ENCODE measurements around the gene SLC22A17. TPM values are rescaled to one million over a fixed set of nuclear protein-coding genes. Genes with fewer than 3 reads are reported as not detected.
A peak's percentile ranks its signal among the peaks of the same experiment; 100 is the strongest.

The SLC22A17 gene
- total and polyA plus RNA-seq, 2 of the 13 experiments (the other 11 are each of a cell fraction or from before 2014, with no cell fraction given): 0.95 to 1.1 TPM

DNA sequence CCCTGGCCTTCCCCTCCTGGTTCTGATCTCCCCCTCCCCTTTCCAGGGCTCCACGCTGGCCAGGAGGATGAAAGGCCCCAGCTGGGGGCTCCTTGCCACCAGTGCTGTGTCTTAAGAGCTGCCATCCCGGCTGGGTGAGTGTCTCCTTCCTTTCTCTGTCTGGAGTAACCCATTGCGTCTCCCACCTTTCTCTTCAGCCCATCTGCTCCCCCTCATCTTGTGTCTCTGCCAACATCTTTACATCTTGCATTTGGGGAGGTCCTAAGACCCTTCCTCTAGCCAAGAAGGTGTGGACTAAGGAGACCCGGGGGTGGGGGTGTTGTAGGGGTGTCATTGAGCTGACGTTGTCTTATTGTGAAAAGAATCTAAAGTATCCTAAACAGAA, 45.5 kb downstream of the SLC22A17 start (continued):
- TF ChIP-seq, protein P1, sequence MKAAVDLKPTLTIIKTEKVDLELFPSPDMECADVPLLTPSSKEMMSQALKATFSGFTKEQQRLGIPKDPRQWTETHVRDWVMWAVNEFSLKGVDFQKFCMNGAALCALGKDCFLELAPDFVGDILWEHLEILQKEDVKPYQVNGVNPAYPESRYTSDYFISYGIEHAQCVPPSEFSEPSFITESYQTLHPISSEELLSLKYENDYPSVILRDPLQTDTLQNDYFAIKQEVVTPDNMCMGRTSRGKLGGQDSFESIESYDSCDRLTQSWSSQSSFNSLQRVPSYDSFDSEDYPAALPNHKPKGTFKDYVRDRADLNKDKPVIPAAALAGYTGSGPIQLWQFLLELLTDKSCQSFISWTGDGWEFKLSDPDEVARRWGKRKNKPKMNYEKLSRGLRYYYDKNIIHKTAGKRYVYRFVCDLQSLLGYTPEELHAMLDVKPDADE (CRISPR knock-in tag; IDR thresholded peaks at IDR 0.05): 0 out of 2 replicates have a peak, but pooled peaks have one; percentile 13
- no peak for TF ChIP-seq RAD51 (IDR thresholded peaks at IDR 0.05; ENCODE audit: borderline replicate concordance)
- TF ChIP-seq AGO2 (optimal IDR thresholded peaks at IDR 0.05; ENCODE audit: low read depth, low read length): peak; percentile 59
- 0 out of 2 replicates have a peak, but pooled peaks have one; percentile 6 for TF ChIP-seq SIX1 (CRISPR knock-in tag; IDR thresholded peaks at IDR 0.05; ENCODE audit: borderline replicate concordance)
- no peak for TF ChIP-seq HNRNPK (IDR thresholded peaks at IDR 0.05; ENCODE audit: low read depth, low read length, poor library complexity, severe bottlenecking)
- no peak for TF ChIP-seq DNMT3B (CRISPR knock-in tag; conservative IDR thresholded peaks at IDR 0.05)
- no peak; the same call in 1 of the 2 replicates for TF ChIP-seq ZNF619 (CRISPR knock-in tag; IDR thresholded peaks at IDR 0.05)
- no peak for TF ChIP-seq ZMYM3 (CRISPR knock-in tag; IDR thresholded peaks at IDR 0.05)
- 0 out of 2 replicates have a peak, but pooled peaks have one; percentile 35 for TF ChIP-seq ZBTB3 (CRISPR knock-in tag; IDR thresholded peaks at IDR 0.05; ENCODE audit: borderline replicate concordance, low read depth)
- TF ChIP-seq MTF1 (CRISPR knock-in tag; IDR thresholded peaks at IDR 0.05): no peak
- 0 out of 2 replicates have a peak, but pooled peaks have one; percentile 90 for TF ChIP-seq MATR3 (CRISPR knock-in tag; IDR thresholded peaks at IDR 0.05)
- TF ChIP-seq ISL2 (CRISPR knock-in tag; IDR thresholded peaks at IDR 0.05): no peak
- TF ChIP-seq TOE1 (CRISPR knock-in tag; IDR thresholded peaks at IDR 0.05): no peak
- no peak for TF ChIP-seq ZNF451 (CRISPR knock-in tag; IDR thresholded peaks at IDR 0.05)
- TF ChIP-seq ZMYM4 (CRISPR knock-in tag; IDR thresholded peaks at IDR 0.05): no peak
- TF ChIP-seq, protein P2, sequence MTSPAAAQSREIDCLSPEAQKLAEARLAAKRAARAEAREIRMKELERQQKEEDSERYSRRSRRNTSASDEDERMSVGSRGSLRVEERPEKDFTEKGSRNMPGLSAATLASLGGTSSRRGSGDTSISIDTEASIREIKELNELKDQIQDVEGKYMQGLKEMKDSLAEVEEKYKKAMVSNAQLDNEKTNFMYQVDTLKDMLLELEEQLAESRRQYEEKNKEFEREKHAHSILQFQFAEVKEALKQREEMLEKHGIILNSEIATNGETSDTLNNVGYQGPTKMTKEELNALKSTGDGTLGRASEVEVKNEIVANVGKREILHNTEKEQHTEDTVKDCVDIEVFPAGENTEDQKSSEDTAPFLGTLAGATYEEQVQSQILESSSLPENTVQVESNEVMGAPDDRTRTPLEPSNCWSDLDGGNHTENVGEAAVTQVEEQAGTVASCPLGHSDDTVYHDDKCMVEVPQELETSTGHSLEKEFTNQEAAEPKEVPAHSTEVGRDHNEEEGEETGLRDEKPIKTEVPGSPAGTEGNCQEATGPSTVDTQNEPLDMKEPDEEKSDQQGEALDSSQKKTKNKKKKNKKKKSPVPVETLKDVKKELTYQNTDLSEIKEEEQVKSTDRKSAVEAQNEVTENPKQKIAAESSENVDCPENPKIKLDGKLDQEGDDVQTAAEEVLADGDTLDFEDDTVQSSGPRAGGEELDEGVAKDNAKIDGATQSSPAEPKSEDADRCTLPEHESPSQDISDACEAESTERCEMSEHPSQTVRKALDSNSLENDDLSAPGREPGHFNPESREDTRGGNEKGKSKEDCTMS (CRISPR knock-in tag; conservative IDR thresholded peaks at IDR 0.05): no peak
- TF ChIP-seq, protein P3, sequence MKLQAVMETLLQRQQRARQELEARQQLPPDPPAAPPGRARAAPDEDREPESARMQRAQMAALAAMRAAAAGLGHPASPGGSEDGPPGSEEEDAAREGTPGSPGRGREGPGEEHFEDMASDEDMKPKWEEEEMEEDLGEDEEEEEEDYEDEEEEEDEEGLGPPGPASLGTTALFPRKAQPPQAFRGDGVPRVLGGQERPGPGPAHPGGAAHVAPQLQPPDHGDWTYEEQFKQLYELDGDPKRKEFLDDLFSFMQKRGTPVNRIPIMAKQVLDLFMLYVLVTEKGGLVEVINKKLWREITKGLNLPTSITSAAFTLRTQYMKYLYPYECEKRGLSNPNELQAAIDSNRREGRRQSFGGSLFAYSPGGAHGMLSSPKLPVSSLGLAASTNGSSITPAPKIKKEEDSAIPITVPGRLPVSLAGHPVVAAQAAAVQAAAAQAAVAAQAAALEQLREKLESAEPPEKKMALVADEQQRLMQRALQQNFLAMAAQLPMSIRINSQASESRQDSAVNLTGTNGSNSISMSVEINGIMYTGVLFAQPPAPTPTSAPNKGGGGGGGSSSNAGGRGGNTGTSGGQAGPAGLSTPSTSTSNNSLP (IDR thresholded peaks at IDR 0.05; ENCODE audit: low read depth, low read length): no peak
- TF ChIP-seq, protein P4, sequence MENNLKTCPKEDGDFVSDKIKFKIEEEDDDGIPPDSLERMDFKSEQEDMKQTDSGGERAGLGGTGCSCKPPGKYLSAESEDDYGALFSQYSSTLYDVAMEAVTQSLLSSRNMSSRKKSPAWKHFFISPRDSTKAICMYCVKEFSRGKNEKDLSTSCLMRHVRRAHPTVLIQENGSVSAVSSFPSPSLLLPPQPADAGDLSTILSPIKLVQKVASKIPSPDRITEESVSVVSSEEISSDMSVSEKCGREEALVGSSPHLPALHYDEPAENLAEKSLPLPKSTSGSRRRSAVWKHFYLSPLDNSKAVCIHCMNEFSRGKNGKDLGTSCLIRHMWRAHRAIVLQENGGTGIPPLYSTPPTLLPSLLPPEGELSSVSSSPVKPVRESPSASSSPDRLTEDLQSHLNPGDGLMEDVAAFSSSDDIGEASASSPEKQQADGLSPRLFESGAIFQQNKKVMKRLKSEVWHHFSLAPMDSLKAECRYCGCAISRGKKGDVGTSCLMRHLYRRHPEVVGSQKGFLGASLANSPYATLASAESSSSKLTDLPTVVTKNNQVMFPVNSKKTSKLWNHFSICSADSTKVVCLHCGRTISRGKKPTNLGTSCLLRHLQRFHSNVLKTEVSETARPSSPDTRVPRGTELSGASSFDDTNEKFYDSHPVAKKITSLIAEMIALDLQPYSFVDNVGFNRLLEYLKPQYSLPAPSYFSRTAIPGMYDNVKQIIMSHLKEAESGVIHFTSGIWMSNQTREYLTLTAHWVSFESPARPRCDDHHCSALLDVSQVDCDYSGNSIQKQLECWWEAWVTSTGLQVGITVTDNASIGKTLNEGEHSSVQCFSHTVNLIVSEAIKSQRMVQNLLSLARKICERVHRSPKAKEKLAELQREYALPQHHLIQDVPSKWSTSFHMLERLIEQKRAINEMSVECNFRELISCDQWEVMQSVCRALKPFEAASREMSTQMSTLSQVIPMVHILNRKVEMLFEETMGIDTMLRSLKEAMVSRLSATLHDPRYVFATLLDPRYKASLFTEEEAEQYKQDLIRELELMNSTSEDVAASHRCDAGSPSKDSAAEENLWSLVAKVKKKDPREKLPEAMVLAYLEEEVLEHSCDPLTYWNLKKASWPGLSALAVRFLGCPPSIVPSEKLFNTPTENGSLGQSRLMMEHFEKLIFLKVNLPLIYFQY (CRISPR knock-in tag; IDR thresholded peaks at IDR 0.05; ENCODE audit: borderline replicate concordance): no peak
- no peak for TF ChIP-seq ZNF629 (CRISPR knock-in tag; conservative IDR thresholded peaks at IDR 0.05)
- TF ChIP-seq, protein P5, sequence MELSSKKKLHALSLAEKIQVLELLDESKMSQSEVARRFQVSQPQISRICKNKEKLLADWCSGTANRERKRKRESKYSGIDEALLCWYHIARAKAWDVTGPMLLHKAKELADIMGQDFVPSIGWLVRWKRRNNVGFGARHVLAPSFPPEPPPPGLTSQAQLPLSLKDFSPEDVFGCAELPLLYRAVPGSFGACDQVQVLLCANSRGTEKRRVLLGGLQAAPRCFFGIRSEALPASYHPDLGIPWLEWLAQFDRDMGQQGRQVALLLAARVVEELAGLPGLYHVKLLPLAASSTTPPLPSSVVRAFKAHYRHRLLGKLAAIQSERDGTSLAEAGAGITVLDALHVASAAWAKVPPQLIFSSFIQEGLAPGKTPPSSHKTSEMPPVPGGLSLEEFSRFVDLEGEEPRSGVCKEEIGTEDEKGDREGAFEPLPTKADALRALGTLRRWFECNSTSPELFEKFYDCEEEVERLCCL (CRISPR knock-in tag; IDR thresholded peaks at IDR 0.05; ENCODE audit: borderline replicate concordance): no peak
- no peak for TF ChIP-seq MEIS2 (CRISPR knock-in tag; IDR thresholded peaks at IDR 0.05)
